SK-N-MC (cell line): ENCODE results near the gene ZFX.
"Not testable (repeated sequence)": the region's sequence is repeated elsewhere in the genome, so short reads cannot be mapped to it uniquely, and the experiment has no call there.

Experiments used
- EZH2 ChIP-seq: fragments of 200-600 bp; sonication (generic); IDR thresholded peaks from one replicate; pipeline ENCODE4 v1.6.1; 2017; ENCODE audit warnings: antibody characterized with exemption
- FOXP2 ChIP-seq: optimal IDR thresholded peaks from 2 replicates; pipeline ENCODE3; 2011; ENCODE audit warnings: mild to moderate bottlenecking, moderate library complexity; ENCODE audit not compliant: insufficient read depth; ENCODE audit errors: extremely low read length, control extremely low read depth
- POLR2AphosphoS5 ChIP-seq: IDR thresholded peaks from 2 replicates; pipeline ENCODE4 v1.6.1; 2012; ENCODE audit warnings: mild to moderate bottlenecking, low read depth, low read length, borderline replicate concordance

DNA sequence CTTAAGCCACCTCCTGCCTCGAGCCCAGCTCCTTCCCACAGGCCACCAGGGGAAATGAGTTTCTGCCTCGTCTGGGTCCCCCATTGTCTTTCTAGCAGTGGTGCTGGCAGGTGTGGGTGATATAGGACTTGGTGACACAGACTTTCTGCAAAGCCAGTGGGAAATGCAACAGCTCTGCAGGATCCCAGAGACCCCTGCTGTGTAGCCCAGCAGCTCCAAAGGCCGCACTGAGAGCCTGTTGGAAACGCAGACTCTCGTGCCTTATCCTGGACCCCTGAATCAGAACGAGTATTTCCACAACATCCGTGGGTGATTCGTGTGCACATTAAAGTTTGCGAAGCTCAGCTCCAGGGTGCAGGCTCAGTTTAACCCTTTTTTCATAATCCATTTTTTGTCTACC lies 13.8 kb upstream of the ZFX start:
- not testable (repeated sequence) for TF ChIP-seq POLR2AphosphoS5, EZH2, FOXP2
